AG09319 (cell line): ENCODE data around the gene CD40.
"Not testable (repeated sequence)": the region's sequence is repeated elsewhere in the genome, so short reads cannot be mapped to it uniquely, and the experiment has no call there.

Experiments
- DNase-seq: peaks from one replicate; pipeline ENCODE4 v3.0.0-alpha.2; 2010; ENCODE audit warnings: low read depth; ENCODE audit errors: extremely low read depth
- CTCF ChIP-seq: IDR thresholded peaks from 2 replicates; pipeline ENCODE4 v1.5.1; 2011; ENCODE audit warnings: low read depth, mild to moderate bottlenecking, inconsistent platforms, low read length, moderate library complexity

The CD40 gene

GRCh38 chr20:46087161-46087560 is 31.0 kb upstream of the CD40 start:
- no peak for DNase-seq
- TF ChIP-seq CTCF: peak; percentile 42

GRCh38 chr20:46088409-46089166 is 29.5 kb upstream of the CD40 start:
- no peak for DNase-seq
- no peak for TF ChIP-seq CTCF

GRCh38 chr20:46089167-46089416 is 29.0 kb upstream of the CD40 start:
- no peak for DNase-seq
- TF ChIP-seq CTCF: no peak

GRCh38 chr20:46089417-46090388 is 28.4 kb upstream of the CD40 start, which contains the start of gene NCOA5:
NCOA5 (minus strand) TSS chr20:46089962; CDS start chr20:46079424, 10,538 bp downstream.
- no peak; the same call in 1 of the 2 replicates for TF ChIP-seq CTCF
- DNase-seq: peak; percentile 90

GRCh38 chr20:46091622-46092535 is 26.2 kb upstream of the CD40 start:
- DNase-seq: not testable (repeated sequence)

- no peak for TF ChIP-seq CTCF
- DNase-seq: no peak
These were observed 24.6 kb upstream of the CD40 start for GRCh38 chr20:46093531-46093930.

- no peak for DNase-seq
These were observed 18.4 kb upstream of the CD40 start for GRCh38 chr20:46099491-46100287.

GRCh38 chr20:46100444-46100843 is 17.7 kb upstream of the CD40 start:
- not testable (repeated sequence) for DNase-seq

More at GRCh38 chr20:46099491-46100287, 18.4 kb upstream of the CD40 start:
- no peak for TF ChIP-seq CTCF
